Cardiac muscle cell (in vitro differentiated cells and primary cell): ENCODE measurements around the gene NCAN. TPM values are rescaled to one million over a fixed set of nuclear protein-coding genes. Genes with fewer than 3 reads are reported as not detected.

ENCODE experiments used
- DNase-seq, 2 donors: peaks; one replicate each; pipeline versions ENCODE4 v3.0.0 to v3.0.0-alpha.2; 2010 to 2017; ENCODE audit warnings: low read depth in 1 of 2, low spot score in 1 of 2
- H3K27ac ChIP-seq: fragments of 200-600 bp; sonication (generic); 2 replicates; pipeline ENCODE4 v1.5.1; 2016
- H3K27me3 ChIP-seq: fragments of 200-600 bp; sonication (generic); 2 replicates; pipeline ENCODE4 v1.6.0; 2016; ENCODE audit warnings: control low read depth
- H3K36me3 ChIP-seq: fragments of 200-600 bp; sonication (generic); 2 replicates; pipeline ENCODE4 v1.5.1; 2016; ENCODE audit warnings: control low read depth
- H3K4me1 ChIP-seq: fragments of 200-600 bp; sonication (generic); 2 replicates; pipeline ENCODE4 v1.8.1; 2017; ENCODE audit warnings: low read depth, mild to moderate bottlenecking, mixed run types
- H3K4me3 ChIP-seq: fragments of 200-600 bp; sonication (generic); 2 replicates; pipeline ENCODE4 v1.5.1; 2016; ENCODE audit warnings: mild to moderate bottlenecking
- H3K9me3 ChIP-seq: fragments of 200-600 bp; sonication (generic); 2 replicates; pipeline ENCODE4 v1.5.1; 2017; ENCODE audit warnings: low read depth, mild to moderate bottlenecking, control low read depth
- polyA plus RNA-seq: library from polyadenylated mRNA; unstranded; fragments of >200 nt; fragmentation: Nextera tagmentation; extraction: Ambion mirVana; gene quantifications from 2 replicates; pipeline ENCODE4 v1.2.1, GENCODE V29; 2016
- total RNA-seq: library from RNA; depleted of rRNA; stranded (reverse); fragments of >200 nt; gene quantifications from 2 replicates; pipeline ENCODE4 v1.2.3, GENCODE V29; 2016
- TF ChIP-seq, protein P1 (sequence below): IDR thresholded peaks from 2 replicates; pipeline ENCODE4 v1.5.1; 2012; ENCODE audit warnings: low read depth, mild to moderate bottlenecking, low read length

NCAN gene
- total and polyA plus RNA-seq, 2 experiments from 2014 or later, result 0.36 TPM; not detected in 1

DNA sequence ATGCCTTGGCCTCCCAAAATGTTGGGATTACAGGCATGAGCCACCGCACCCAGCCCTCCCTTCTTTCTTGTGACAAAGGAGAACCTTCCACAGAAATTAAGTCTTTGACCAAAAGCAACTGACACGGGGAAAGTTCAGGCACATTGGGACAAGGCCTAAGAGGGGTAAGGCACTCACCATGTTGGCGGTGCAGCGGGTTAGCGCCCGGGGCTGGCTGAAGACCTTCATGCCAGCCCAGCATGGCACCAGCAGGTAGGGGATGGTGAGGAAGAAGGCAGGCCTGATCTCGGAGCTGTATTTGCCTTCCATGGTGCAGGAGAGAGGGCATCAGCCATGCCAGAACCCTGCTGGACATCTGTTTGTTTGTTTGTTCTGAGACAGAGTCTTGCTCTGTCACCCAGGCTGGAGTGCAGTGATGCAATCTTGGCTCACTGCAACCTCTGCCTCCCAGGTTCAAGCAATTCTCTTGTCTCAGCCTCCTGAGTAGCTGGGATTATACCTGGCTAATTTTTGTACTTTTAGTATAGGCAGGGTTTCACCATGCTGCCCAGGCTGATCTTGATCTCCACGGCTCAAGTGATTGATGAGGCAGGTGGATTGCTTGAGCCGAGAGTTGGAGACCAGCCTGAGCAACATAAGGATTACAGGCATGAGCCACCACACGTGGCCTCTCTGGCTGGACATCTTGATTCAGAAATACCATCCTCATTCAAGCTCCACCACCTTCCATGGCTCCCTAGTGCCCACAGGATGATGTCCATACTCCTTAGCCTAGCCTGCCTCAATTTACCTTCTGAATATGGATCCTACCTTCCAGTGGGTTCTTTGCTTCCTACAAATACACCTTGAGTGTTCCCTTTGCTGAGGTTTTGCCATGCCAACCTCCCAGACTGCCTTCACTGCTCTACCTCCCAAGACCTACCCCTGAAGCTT lies 57.0 kb downstream of the NCAN start:
- no peak for DNase-seq
- Histone ChIP-seq H3K9me3 (no peaks in the 10 kb centered on the region), H3K27me3 (no peaks in the 10 kb centered on the region), H3K4me1 (no peaks in the 10 kb centered on the region), H3K27ac (no peak overlapping the region), H3K4me3 (no peak overlapping the region), H3K36me3 (no peaks in the 10 kb centered on the region)
- TF ChIP-seq, protein P1, sequence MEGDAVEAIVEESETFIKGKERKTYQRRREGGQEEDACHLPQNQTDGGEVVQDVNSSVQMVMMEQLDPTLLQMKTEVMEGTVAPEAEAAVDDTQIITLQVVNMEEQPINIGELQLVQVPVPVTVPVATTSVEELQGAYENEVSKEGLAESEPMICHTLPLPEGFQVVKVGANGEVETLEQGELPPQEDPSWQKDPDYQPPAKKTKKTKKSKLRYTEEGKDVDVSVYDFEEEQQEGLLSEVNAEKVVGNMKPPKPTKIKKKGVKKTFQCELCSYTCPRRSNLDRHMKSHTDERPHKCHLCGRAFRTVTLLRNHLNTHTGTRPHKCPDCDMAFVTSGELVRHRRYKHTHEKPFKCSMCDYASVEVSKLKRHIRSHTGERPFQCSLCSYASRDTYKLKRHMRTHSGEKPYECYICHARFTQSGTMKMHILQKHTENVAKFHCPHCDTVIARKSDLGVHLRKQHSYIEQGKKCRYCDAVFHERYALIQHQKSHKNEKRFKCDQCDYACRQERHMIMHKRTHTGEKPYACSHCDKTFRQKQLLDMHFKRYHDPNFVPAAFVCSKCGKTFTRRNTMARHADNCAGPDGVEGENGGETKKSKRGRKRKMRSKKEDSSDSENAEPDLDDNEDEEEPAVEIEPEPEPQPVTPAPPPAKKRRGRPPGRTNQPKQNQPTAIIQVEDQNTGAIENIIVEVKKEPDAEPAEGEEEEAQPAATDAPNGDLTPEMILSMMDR, result no peak

GRCh38 chr19:19269952-19270694 lies 58.4 kb downstream of the NCAN start:
- TF ChIP-seq, protein P1, result no peak
- DNase-seq, result no peak
- H3K9me3 ChIP-seq, result no peaks in the 10 kb centered on the region
- no peak overlapping the region for H3K27ac ChIP-seq
- no peak overlapping the region for H3K4me3 ChIP-seq
- H3K36me3 ChIP-seq, result no peaks in the 10 kb centered on the region
- H3K4me1 ChIP-seq, result no peaks in the 10 kb centered on the region
- no peaks in the 10 kb centered on the region for H3K27me3 ChIP-seq

- TF ChIP-seq, protein P1, result no peak
- no peaks in the 10 kb centered on the region for H3K27me3 ChIP-seq
- no peaks in the 10 kb centered on the region for H3K4me1 ChIP-seq
- no peaks in the 10 kb centered on the region for H3K9me3 ChIP-seq
- no peak for DNase-seq
- H3K4me3 ChIP-seq, result no peak overlapping the region
- no peak overlapping the region for H3K27ac ChIP-seq
- peaks cover under 1% of the 10 kb centered on the region for H3K36me3 ChIP-seq
Observed at GRCh38 chr19:19270749-19271571, 59.2 kb downstream of the NCAN start.

DNA sequence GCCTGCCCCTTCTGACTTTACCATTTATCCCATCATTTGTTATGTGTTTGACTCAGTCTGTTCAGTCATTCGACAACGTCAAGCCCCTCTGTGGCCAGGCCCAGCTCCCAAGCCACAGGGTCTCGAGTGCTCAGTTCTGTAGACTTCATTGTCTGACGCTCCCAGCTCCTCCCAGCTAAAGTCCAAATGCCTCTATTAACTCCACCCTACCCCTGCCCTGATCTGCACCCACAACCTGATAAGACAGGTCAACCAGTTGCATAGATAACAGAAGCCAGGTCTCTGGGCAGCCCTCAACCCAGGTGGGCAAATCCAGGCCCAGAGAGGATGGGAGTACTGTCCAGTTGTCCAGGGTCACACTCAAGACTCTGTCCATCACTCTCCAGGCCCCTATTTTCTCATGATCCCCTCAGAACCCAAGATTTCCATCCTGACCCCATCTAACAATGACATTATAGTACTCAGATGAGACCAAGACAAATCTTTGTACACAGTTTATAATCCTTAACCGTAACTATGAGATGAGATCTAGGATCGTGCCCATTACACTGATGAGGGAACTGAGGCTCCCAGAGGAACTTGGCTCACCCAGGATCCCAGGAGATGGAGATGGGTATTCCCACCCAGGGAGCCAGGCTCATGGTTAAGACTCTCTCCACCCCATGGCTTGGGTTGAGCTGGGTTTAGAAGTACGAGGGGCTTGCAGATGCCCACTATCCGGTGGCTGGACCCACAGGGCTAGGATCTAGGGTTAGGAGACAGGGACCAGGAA lies 60.3 kb downstream of the NCAN start:
- peaks cover 7% of the 10 kb centered on the region for H3K36me3 ChIP-seq
- DNase-seq, result no peak
- H3K27me3 ChIP-seq, result no peaks in the 10 kb centered on the region
- TF ChIP-seq, protein P1, result no peak
- no peaks in the 10 kb centered on the region for H3K4me1 ChIP-seq
- no peak overlapping the region for H3K27ac ChIP-seq
- no peaks in the 10 kb centered on the region for H3K9me3 ChIP-seq
- peak overlapping the region; percentile 65 for H3K4me3 ChIP-seq

- Histone ChIP-seq H3K27me3 (no peaks in the 10 kb centered on the region), H3K9me3 (no peaks in the 10 kb centered on the region), H3K27ac (no peak overlapping the region), H3K36me3 (peaks cover 17% of the 10 kb centered on the region), H3K4me3 (no peak overlapping the region), H3K4me1 (no peaks in the 10 kb centered on the region)
- DNase-seq, result no peak
- TF ChIP-seq, protein P1, result no peak
Observed at GRCh38 chr19:19274146-19274545, 62.4 kb downstream of the NCAN start.
